Mammary epithelial cell (primary cell): ENCODE measurements around the gene BOC.

Source experiments
- CTCF ChIP-seq, 2 donors: IDR thresholded peaks in 1 of 2; conservative IDR thresholded peaks in 1 of 2; 2 replicates each; pipeline ENCODE4 v1.5.1; 2011 to 2012; ENCODE audit warnings: inconsistent platforms in 2 of 2, low read length in 2 of 2, mild to moderate bottlenecking in 2 of 2, control low read depth in 1 of 2, low read depth in 1 of 2; ENCODE audit not compliant: insufficient read depth in 1 of 2; ENCODE audit errors: extremely low read depth in 1 of 2
- EZH2 ChIP-seq: IDR thresholded peaks from 2 replicates; pipeline ENCODE4 v1.6.1; 2012; ENCODE audit warnings: low read length, inconsistent platforms, borderline replicate concordance

- TF ChIP-seq CTCF (conservative IDR thresholded peaks at IDR 0.05 in 1 of 2, IDR thresholded peaks at IDR 0.05 in 1 of 2; ENCODE audit: extremely low read depth in 1 of 2, insufficient read depth in 1 of 2, low read depth in 1 of 2, low read length in 2 of 2) (no peak), EZH2 (no peak)
These were observed 57.6 kb downstream of the BOC start for GRCh38 chr3:113268942-113269341.
